Measurements from ENCODE around the gene PRKX. TPM values are rescaled to one million over a fixed set of nuclear protein-coding genes. Genes with fewer than 3 reads are reported as not detected.
A peak's percentile ranks its signal among the peaks of the same experiment; 100 is the strongest.
"Not testable (repeated sequence)": the region's sequence is repeated elsewhere in the genome, so short reads cannot be mapped to it uniquely, and the experiment has no call there.

PRKX gene
- total and polyA plus RNA-seq, 2 of the 13 experiments (the other 11 are each of a cell fraction or from before 2014, with no cell fraction given): 0.01 to 0.15 TPM

- H3K4me1 ChIP-seq (ENCODE audit: insufficient read depth, low read length); H3K9ac ChIP-seq (ENCODE audit: insufficient read depth, low read depth, low read length); in situ Hi-C loops (cut with HindIII; ENCODE audit: extremely low pct_ligation_motif_present, low pct_unique_long_range_greater_than_20kb); H3K27ac ChIP-seq (ENCODE audit: extremely low read length, insufficient read depth, low read length); H3K36me3 ChIP-seq (replicated peaks in 1 of 2; ENCODE audit: control insufficient read depth in 1 of 2, insufficient read depth in 2 of 2, low read length in 2 of 2); BruUV-seq (replicated peaks); FAIRE-seq; H3K9me3 ChIP-seq (ENCODE audit: low read length); H2AFZ ChIP-seq (ENCODE audit: low read length); H3K79me2 ChIP-seq (ENCODE audit: insufficient read depth, low read length); POLR2A ChIA-PET; CTCF ChIA-PET (ENCODE audit: low intra/inter-chr PET ratio, low total read pairs); DNase-seq (ENCODE audit: low spot score); H4K20me1 ChIP-seq (ENCODE audit: insufficient read depth, low read length); H3K4me3 ChIP-seq (replicated peaks in 1 of 3; ENCODE audit: insufficient read depth in 1 of 3, low read depth in 2 of 3, low read length in 3 of 3); H3K27me3 ChIP-seq (ENCODE audit: control insufficient read depth in 1 of 2, insufficient read depth in 2 of 2, low read length in 2 of 2); intact Hi-C loops (cut with micrococcal nuclease; ENCODE audit: unreplicated experiment); H3K4me2 ChIP-seq (ENCODE audit: low read depth, low read length): not testable (repeated sequence)
- peak; percentile 65 for ATAC-seq
- WGBS (ENCODE audit: low lambda C conversion rate): no CpG with 5 or more reads among the region's 38 CpGs
Observed at GRCh38 chrX:3714706-3715479, 1.4 kb upstream of the PRKX start.

GRCh38 chrX:3713937-3714434 is 537 bp upstream of the PRKX start:
- Histone ChIP-seq H3K4me1 (ENCODE audit: insufficient read depth, low read length) (no peaks in the 10 kb centered on the region), H3K36me3 (replicated peaks in 1 of 2; ENCODE audit: control insufficient read depth in 1 of 2, insufficient read depth in 2 of 2, low read length in 2 of 2) (no peaks in the 10 kb centered on the region), H3K4me2 (ENCODE audit: low read depth, low read length) (peak overlapping the region; percentile 12; the same call in 1 of the 2 replicates), H3K9me3 (ENCODE audit: low read length) (no peaks in the 10 kb centered on the region), H2AFZ (ENCODE audit: low read length) (no peak overlapping the region), H3K27ac (ENCODE audit: extremely low read length, insufficient read depth, low read length) (no peak overlapping the region), H3K79me2 (ENCODE audit: insufficient read depth, low read length) (no peaks in the 10 kb centered on the region), H3K4me3 (replicated peaks in 1 of 3; ENCODE audit: insufficient read depth in 1 of 3, low read depth in 2 of 3, low read length in 3 of 3) (no peak overlapping the region; a peak in 1 of 6 replicates), H3K27me3 (ENCODE audit: control insufficient read depth in 1 of 2, insufficient read depth in 2 of 2, low read length in 2 of 2) (no peaks in the 10 kb centered on the region), H3K9ac (ENCODE audit: insufficient read depth, low read depth, low read length) (no peak overlapping the region), H4K20me1 (ENCODE audit: insufficient read depth, low read length) (no peaks in the 10 kb centered on the region)
- in situ Hi-C loops (cut with HindIII; ENCODE audit: extremely low pct_ligation_motif_present, low pct_unique_long_range_greater_than_20kb): no loop called here
- CTCF ChIA-PET (ENCODE audit: low intra/inter-chr PET ratio, low total read pairs): no interaction called here
- 40% methylated on average over 7 of the region's 15 CpGs for WGBS (ENCODE audit: low lambda C conversion rate)
- BruUV-seq (replicated peaks): no TSS peak
- intact Hi-C loops (cut with micrococcal nuclease; ENCODE audit: unreplicated experiment): no loop called here
- FAIRE-seq (no peak), ATAC-seq (no peak), DNase-seq (ENCODE audit: low spot score) (no peak)
- POLR2A ChIA-PET: no interaction called here
- TF ChIP-seq KDM5B (CRISPR knock-in tag; IDR thresholded peaks at IDR 0.05; ENCODE audit: borderline replicate concordance) (no peak), NR2C2 (CRISPR knock-in tag; IDR thresholded peaks at IDR 0.05; ENCODE audit: borderline replicate concordance) (no peak), PRPF4 (IDR thresholded peaks at IDR 0.05; ENCODE audit: low read depth, low read length, poor library complexity, severe bottlenecking) (no peak), MED8 (CRISPR knock-in tag; IDR thresholded peaks at IDR 0.05; ENCODE audit: insufficient replicate concordance) (no peak), LBX2 (CRISPR knock-in tag; IDR thresholded peaks at IDR 0.05; ENCODE audit: borderline replicate concordance) (no peak), ZNF557 (CRISPR knock-in tag; IDR thresholded peaks at IDR 0.05) (no peak), PRDM15 (CRISPR knock-in tag; IDR thresholded peaks at IDR 0.05) (no peak), CEBPZ (IDR thresholded peaks at IDR 0.05; ENCODE audit: low read length) (no peak), ZNF749 (CRISPR knock-in tag; IDR thresholded peaks at IDR 0.05; ENCODE audit: borderline replicate concordance) (no peak)
